ENCODE data around the gene KIAA1671.
A peak's percentile ranks its signal among the peaks of the same experiment; 100 is the strongest.

The KIAA1671 gene

DNA sequence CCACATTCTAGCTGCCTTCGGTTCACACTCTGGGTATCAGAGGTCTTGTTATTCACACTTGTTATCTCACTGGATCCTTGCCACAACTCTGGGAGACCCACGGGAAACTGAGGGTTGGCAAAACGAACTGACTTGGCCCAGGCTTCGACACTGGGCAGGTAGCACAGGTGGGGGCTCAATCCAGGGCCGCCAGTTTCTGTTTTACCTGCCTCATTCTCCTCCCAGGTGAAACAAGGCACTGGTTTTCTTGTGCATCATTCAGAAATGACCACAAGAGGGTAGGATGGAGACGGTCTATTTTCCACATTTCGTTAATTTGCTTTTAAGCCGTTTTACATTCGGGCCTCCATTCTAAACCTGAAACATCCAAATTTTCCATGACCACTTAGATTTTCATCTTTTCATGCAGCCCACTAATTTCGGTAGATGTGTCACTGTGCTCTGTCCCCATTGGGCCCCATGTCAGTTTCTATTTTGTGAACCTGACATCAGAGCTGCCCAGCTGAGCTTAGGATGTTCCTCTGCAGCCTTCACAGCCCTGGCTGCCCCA lies 108.1 kb downstream of the KIAA1671 start:
- H3K27ac ChIP-seq, result peak overlapping the region; percentile 56
- DNase-seq (ENCODE audit: low read depth, low spot score), result no peak

DNA sequence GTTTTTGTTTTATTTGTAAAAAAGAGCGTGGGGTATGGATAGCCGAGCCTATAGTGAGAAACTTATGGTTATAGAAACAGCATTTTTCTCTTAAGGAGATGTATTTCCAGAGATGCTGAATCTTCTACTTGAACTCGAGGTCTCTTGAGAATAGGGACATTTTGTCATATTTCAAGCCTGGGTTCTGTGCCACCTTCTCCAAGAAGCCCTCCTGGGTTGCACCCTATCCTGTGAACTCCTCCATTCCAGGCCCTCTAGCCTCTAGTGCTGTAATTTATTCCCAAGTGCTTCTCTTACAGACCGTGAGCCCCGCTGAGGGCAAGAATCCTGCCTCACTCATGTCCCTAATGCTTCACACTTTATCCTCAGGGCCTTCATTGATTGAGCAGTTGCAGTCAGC lies 108.6 kb downstream of the KIAA1671 start:
- peak overlapping the region; percentile 56 for H3K27ac ChIP-seq
- no peak for DNase-seq (ENCODE audit: low read depth, low spot score)

DNA sequence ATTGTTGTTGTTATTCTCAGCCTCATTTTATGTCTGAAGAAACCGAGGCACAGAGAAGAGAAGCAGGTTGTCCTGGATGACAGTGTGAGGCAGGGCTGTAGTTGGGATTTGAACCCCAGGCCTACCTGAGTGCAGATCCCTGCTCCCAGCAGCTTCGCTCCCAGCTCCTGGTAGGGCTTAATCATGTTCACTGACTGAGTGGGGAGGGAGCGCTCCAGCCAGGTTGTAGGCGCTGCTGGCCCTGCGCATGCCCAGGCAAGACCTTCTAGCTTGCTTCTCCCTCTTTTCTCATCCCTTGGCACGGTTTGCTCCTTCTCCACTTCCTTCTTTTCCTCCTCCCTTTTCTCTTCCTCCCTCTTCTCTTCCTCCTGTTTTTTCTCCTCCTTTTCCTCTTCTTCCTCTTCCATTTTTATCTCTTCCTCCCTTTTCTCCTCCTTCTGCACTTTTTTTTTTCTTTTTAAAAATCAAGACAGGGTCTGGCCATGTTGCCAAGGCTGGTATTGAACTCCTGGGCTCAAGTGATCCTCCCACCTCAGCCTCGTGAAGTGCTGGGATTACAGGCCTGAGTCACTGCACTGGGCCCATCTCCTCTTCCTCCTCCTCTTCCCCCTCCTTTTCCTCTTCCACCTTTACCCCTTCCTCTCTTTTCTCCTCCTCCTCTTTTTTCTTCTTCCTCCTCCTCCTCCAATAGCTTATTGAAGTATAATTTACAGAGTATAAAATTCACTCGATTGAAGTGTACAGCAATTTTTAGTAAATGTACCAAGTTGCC lies 109.3 kb downstream of the KIAA1671 start:
- DNase-seq (ENCODE audit: low read depth, low spot score), result no peak
- H3K27ac ChIP-seq, result peak overlapping the region; percentile 56

- H3K27ac ChIP-seq, result peak overlapping the region; percentile 56
- DNase-seq (ENCODE audit: low read depth, low spot score), result no peak
These were observed 110.0 kb downstream of the KIAA1671 start for GRCh38 chr22:25062386-25063085.

DNA sequence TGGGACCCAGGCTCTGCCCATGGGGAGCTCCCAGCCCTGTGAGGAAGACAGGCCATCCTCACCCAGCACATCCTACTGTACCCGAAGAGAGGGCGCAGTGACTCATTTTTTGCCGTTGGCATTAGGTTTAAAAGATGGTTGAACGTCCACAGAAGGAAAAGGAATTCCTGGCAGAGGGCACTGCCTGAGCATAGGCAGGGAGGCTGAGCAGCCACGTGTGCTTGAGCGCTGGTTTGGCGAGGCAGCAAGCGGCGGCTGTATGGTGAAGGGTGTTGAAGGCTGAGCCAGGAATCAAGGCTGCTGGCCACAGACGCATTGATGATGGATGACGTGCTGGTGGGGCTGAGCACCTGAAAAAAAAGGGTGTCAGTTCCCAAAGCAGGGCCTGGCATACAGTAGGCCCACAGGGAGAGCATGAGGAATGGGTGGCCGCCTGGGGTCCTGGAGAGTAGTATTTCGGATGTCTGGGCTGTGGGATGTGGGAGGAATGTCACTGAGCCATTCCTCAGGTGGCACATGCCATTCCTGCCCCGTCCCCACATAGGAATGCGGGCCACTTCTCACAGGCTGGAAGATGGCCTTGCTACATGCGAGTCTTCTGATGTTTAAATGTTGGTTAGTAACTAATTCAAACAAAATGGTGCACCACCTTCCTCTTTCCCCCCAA lies 112.5 kb downstream of the KIAA1671 start:
- no peak for DNase-seq (ENCODE audit: low read depth, low spot score)
- no peak overlapping the region for H3K27ac ChIP-seq

DNA sequence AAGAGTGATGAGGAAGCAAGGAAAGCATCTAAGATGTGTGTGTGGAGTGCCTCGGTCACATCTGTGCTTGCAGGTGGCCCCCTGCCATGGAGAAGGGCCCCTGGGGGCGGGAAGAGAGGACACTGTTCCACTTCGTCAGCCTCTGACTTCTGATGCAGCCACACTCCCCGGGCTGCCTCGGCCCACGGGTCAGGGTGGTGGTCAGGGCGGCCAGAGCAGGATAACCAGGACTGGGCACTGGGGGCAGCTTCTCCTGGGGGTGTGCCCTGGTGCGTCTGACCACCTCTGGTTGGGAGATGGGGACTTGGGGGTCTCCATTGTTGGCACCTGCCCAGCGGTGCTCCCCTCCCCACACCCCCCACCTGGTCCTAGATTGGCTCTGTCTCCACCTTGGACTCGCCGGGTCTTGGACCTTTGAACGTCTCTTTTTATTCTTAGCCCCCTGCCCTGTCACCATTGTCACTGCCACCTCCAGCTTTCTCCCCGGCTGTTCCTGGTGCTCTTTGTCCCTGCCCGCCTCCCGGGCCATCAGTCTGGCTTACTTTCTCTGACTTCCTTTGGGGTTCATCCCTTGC lies 114.4 kb downstream of the KIAA1671 start:
- H3K27ac ChIP-seq, result no peak overlapping the region
- no peak for DNase-seq (ENCODE audit: low read depth, low spot score)

- H3K27ac ChIP-seq, result no peak overlapping the region
- DNase-seq (ENCODE audit: low read depth, low spot score), result no peak
These were observed 115.4 kb downstream of the KIAA1671 start for GRCh38 chr22:25067851-25068421.

- H3K27ac ChIP-seq, result no peak overlapping the region
- DNase-seq (ENCODE audit: low read depth, low spot score), result no peak
These were observed 116.2 kb downstream of the KIAA1671 start for GRCh38 chr22:25068707-25069106.

DNA sequence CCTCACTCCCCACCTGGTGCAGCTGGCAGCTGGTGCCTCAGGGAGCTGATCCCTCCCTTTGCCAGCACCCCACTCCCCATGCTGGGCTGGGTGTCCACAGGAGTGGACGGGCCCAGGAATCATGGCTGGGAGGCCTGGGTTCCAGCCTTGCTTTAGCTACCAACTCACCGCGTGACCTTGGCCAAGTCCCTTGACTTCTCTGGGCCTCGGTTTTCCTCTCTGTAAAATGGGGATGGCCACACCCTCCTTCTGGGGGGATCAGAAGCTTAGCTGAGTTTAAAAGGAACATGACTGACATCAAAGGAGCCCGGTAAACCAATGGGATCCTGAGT lies 116.9 kb downstream of the KIAA1671 start:
- DNase-seq (ENCODE audit: low read depth, low spot score), result no peak
- no peak overlapping the region for H3K27ac ChIP-seq

DNA sequence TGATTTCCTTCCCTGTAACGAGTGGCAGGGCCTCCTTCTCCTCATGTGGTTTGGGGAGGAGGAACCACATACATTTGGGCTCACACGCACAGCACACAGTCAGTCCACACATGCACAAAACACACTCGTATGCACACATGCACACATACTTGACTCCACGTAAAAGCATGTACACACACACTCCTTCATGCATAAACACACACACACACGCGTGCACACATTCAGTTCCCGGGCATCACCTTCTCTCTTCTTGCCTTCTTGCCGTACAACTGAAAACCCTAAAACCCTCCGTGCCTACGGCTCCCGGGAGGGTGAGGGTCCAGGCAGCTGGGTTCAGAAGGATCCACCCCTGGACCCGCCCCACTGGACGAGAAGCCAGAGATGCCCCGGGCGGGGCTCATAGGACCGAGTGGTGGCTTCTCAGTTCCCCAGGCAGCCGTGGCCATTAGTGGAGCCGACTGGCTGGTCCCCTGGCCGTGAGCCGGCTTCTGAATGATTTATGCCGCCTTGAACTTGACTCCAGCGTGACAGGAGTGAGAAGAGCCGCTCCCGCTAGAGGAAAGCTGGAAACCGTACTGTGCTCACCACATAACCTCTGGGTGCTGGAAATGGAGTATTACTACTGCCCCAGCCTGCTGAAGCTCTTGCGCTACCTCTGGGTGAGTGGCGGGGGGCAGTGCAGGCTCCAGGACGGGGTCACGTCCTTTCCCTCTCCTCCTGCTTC lies 117.4 kb downstream of the KIAA1671 start:
- H3K27ac ChIP-seq, result no peak overlapping the region
- DNase-seq (ENCODE audit: low read depth, low spot score), result no peak

- DNase-seq (ENCODE audit: low read depth, low spot score), result no peak
- H3K27ac ChIP-seq, result no peak overlapping the region
These were observed 118.4 kb downstream of the KIAA1671 start for GRCh38 chr22:25070956-25071355.

DNA sequence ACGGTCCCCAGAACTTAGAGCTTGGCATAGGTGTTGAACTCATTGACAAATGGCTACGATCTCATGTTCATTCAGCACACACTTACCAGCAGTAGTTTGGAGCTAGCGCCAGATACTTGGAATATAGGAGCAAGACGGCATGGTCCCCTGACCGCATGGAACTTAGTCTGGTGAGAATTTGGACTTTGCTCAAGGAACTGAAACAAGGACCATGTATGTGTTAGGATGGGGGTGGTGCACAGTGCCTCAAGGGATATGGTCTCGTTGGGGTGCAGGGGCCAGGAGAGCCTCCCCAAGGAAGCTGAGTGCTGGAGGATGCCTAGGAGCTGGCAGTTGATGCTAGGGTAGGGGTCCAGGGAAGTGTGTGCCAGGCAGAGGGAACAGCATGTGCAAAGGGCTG lies 119.2 kb downstream of the KIAA1671 start:
- no peak overlapping the region for H3K27ac ChIP-seq
- DNase-seq (ENCODE audit: low read depth, low spot score), result no peak

- no peak for DNase-seq (ENCODE audit: low read depth, low spot score)
- no peak overlapping the region for H3K27ac ChIP-seq
These were observed 119.9 kb downstream of the KIAA1671 start for GRCh38 chr22:25072406-25072805.

DNA sequence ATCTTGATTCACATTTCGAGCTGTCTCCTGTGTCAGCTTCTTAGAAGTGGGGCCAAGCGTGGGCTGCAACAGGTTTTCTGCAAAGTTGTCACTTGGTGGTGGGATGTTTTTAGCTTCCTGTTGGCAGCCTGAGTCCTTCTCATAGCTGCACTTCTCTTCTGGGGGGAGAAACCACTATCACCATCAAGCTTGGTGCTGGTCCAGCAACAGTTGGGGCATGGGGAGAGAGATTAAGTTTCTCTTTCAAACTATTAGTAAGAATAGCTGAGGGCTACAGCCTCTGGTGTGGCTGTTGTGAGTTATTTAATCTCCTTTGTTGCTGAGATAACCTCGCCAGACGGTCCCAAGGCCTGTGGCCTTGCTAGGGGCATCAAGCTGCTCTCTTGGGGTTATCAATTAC lies 123.8 kb downstream of the KIAA1671 start:
- DNase-seq (ENCODE audit: low read depth, low spot score), result no peak
- no peak overlapping the region for H3K27ac ChIP-seq

GRCh38 chr22:25077056-25077455 lies 124.5 kb downstream of the KIAA1671 start:
- H3K27ac ChIP-seq, result no peak overlapping the region
- no peak for DNase-seq (ENCODE audit: low read depth, low spot score)

- no peak overlapping the region for H3K27ac ChIP-seq
- DNase-seq (ENCODE audit: low read depth, low spot score), result no peak
These were observed 125.4 kb downstream of the KIAA1671 start for GRCh38 chr22:25077964-25078363.

DNA sequence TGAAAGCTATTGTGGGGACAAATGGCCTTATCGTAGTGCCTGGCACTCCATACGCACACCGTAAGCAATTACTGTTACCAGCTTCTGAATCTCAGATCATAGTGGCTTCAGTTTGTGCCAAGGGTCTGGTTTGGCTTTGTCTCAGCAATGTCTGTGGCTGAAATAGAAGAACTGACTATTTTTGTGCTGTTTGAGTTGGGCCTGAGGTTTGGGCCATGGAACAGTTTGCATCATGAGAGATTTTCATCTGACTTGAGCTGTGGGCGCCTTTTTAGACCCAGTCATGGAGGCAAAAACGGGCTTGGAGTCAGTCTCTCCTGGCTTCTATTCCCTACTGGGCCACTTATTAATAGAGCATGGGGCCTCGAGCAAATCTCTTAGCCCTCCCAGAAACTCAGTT lies 126.1 kb downstream of the KIAA1671 start:
- DNase-seq (ENCODE audit: low read depth, low spot score), result no peak
- no peak overlapping the region for H3K27ac ChIP-seq

DNA sequence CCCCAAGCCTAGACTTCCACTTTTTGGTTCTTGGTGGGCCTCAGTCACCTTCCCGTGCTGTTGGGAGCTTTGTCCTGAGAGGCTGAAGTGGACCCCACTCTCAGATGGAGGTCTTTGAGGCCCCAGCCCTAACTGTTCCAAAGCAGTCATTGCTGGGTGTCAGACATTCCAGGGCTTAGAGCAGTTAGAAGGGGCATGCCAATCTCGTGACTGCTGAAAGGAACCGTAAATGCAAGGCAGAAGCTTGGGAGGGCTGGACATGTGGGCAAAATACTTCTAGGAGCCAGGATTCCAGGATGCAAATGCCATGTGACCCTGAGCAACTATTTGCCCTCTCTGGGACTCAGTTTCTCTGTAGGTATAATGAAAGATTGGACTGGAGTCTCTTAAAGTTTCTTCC lies 128.3 kb downstream of the KIAA1671 start:
- H3K27ac ChIP-seq, result no peak overlapping the region
- no peak for DNase-seq (ENCODE audit: low read depth, low spot score)

GRCh38 chr22:25081409-25081824 lies 128.9 kb downstream of the KIAA1671 start:
- no peak for DNase-seq (ENCODE audit: low read depth, low spot score)
- no peak overlapping the region for H3K27ac ChIP-seq

DNA sequence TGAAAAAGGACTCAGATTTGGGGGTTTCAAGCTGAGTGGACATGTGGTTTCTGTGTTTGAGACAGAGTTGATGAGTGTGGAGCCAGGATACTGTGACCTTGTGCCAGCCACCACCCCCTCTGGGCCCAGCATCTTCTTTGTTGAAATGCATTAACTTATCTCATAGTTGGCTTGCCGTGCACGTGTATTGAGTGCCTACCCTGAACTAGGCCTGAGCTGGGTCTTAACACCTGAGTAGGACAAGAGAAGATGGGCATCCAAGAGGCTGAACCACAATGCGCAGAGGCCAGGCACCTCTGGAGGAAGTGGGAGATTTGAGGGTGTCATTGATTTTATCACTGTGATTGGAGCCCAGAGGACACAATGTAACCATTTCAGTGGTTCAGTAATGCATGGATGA lies 129.6 kb downstream of the KIAA1671 start:
- no peak for DNase-seq (ENCODE audit: low read depth, low spot score)

More for the DNA sequence above, 129.6 kb downstream of the KIAA1671 start:
- no peak overlapping the region for H3K27ac ChIP-seq
